ENCODE results near the gene PLCG2. TPM values are rescaled to one million over a fixed set of nuclear protein-coding genes. Genes with fewer than 3 reads are reported as not detected.

The PLCG2 gene
- polyA plus RNA-seq, 2 of the 4 experiments (the other 2 are of a cell fraction) = 2.8 to 6.0 TPM

DNA sequence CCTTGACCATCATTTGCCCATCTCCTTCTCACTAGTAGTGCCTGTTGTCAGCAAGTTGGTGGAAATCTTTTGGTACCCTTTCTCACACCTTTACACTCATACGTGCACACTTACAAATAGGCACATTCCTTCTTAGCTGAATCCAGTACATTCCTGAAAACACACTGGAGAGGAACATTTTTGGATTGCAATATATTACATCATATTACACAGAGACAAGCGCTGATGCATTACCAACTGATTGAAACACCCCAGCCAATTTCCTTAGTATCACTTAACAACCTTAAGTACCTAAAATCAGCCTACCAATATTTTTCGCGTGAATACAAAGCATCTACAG, 64.1 kb downstream of the PLCG2 start:
- WGBS (ENCODE audit: missing lambda C conversion rate) = 81% methylated on average over 4 of the region's 4 CpGs
- no peak overlapping the region for H3K4me2 ChIP-seq
- H3K27ac ChIP-seq = peak overlapping the region; percentile 16 to 55; a peak in 3 of 6 replicates
- H3K4me3 ChIP-seq = no peak overlapping the region
- CTCF ChIA-PET = no interaction called here
- TF ChIP-seq, protein P1, sequence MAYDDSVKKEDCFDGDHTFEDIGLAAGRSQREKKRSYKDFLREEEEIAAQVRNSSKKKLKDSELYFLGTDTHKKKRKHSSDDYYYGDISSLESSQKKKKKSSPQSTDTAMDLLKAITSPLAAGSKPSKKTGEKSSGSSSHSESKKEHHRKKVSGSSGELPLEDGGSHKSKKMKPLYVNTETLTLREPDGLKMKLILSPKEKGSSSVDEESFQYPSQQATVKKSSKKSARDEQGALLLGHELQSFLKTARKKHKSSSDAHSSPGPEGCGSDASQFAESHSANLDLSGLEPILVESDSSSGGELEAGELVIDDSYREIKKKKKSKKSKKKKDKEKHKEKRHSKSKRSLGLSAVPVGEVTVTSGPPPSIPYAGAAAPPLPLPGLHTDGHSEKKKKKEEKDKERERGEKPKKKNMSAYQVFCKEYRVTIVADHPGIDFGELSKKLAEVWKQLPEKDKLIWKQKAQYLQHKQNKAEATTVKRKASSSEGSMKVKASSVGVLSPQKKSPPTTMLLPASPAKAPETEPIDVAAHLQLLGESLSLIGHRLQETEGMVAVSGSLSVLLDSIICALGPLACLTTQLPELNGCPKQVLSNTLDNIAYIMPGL (CRISPR knock-in tag; IDR thresholded peaks at IDR 0.05; ENCODE audit: borderline replicate concordance) = no peak
- TF ChIP-seq BHLHE40 (IDR thresholded peaks at IDR 0.05; ENCODE audit: low read depth, low read length) (no peak), RFX5 (IDR thresholded peaks at IDR 0.05) (no peak), HOXB5 (CRISPR knock-in tag; IDR thresholded peaks at IDR 0.05) (no peak), GATA3 (IDR thresholded peaks at IDR 0.05; ENCODE audit: borderline replicate concordance) (no peak), TFCP2L1 (CRISPR knock-in tag; IDR thresholded peaks at IDR 0.05) (no peak), HEYL (CRISPR knock-in tag; IDR thresholded peaks at IDR 0.05) (no peak), RAD21 (conservative IDR thresholded peaks at IDR 0.05 in 1 of 2, IDR thresholded peaks at IDR 0.05 in 1 of 2) (no peak), ESRRA (IDR thresholded peaks at IDR 0.05; ENCODE audit: borderline replicate concordance, low read length) (no peak), ZFP36 (IDR thresholded peaks at IDR 0.05; ENCODE audit: borderline replicate concordance, partially characterized antibody) (no peak)
- TF ChIP-seq, protein P2, sequence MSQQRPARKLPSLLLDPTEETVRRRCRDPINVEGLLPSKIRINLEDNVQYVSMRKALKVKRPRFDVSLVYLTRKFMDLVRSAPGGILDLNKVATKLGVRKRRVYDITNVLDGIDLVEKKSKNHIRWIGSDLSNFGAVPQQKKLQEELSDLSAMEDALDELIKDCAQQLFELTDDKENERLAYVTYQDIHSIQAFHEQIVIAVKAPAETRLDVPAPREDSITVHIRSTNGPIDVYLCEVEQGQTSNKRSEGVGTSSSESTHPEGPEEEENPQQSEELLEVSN (IDR thresholded peaks at IDR 0.05; ENCODE audit: borderline replicate concordance, low read depth) = no peak
- H3K9me3 ChIP-seq = 0 out of 3 replicates have a peak, but pooled peaks cover 3% of the 10 kb centered on the region
- H3K4me1 ChIP-seq = peaks cover 6% of the 10 kb centered on the region; the same call in 2 of the 3 replicates
- no peak for ATAC-seq
- FAIRE-seq = no peak
- no peak for DNase-seq (ENCODE audit: low read depth in 1 of 2, low spot score in 1 of 2)
- POLR2A ChIA-PET = no interaction called here

DNA sequence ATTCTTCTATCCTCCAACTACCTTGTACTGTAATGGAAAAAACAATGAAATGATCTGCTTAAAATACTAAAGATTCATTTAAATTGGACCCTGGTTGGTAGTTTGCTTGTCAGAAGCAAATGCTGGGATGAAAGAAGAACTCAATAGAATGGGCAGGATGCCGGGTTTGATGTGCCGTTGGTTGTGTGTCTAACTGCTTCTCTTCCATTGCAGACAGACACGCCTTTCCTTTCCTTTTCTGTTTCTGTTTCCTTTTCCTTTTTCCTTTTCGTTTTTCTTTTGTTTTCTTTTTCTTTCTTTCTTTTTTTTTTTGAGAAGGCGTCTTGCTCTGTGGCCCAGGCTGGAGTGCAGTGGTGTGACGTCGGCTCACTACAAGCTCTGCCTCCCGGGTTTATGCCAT, 64.6 kb downstream of the PLCG2 start:
- Histone ChIP-seq H3K27ac (peak overlapping the region; percentile 16 to 45; a peak in 3 of 6 replicates), H3K9me3 (0 out of 3 replicates have a peak, but pooled peaks cover 3% of the 10 kb centered on the region), H3K4me3 (no peak overlapping the region), H3K4me1 (peaks cover 6% of the 10 kb centered on the region; the same call in 2 of the 3 replicates), H3K4me2 (no peak overlapping the region)
- FAIRE-seq = no peak
- TF ChIP-seq TFCP2L1 (CRISPR knock-in tag; IDR thresholded peaks at IDR 0.05) = no peak
- no peak for TF ChIP-seq RFX5 (IDR thresholded peaks at IDR 0.05)
- no peak for TF ChIP-seq KDM5A (IDR thresholded peaks at IDR 0.05)
- TF ChIP-seq EP300 (IDR thresholded peaks at IDR 0.05) = no peak
- TF ChIP-seq MAZ (IDR thresholded peaks at IDR 0.05; ENCODE audit: borderline replicate concordance, low read depth, low read length) = no peak
- TF ChIP-seq, protein P3, sequence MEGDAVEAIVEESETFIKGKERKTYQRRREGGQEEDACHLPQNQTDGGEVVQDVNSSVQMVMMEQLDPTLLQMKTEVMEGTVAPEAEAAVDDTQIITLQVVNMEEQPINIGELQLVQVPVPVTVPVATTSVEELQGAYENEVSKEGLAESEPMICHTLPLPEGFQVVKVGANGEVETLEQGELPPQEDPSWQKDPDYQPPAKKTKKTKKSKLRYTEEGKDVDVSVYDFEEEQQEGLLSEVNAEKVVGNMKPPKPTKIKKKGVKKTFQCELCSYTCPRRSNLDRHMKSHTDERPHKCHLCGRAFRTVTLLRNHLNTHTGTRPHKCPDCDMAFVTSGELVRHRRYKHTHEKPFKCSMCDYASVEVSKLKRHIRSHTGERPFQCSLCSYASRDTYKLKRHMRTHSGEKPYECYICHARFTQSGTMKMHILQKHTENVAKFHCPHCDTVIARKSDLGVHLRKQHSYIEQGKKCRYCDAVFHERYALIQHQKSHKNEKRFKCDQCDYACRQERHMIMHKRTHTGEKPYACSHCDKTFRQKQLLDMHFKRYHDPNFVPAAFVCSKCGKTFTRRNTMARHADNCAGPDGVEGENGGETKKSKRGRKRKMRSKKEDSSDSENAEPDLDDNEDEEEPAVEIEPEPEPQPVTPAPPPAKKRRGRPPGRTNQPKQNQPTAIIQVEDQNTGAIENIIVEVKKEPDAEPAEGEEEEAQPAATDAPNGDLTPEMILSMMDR (IDR thresholded peaks at IDR 0.05) = no peak
- 74% methylated on average over 8 of the region's 8 CpGs for WGBS (ENCODE audit: missing lambda C conversion rate)
- ChIA-PET CTCF (no interaction called here), POLR2A (no interaction called here)
- ATAC-seq = no peak
- no peak for DNase-seq (ENCODE audit: low read depth in 1 of 2, low spot score in 1 of 2)

DNA sequence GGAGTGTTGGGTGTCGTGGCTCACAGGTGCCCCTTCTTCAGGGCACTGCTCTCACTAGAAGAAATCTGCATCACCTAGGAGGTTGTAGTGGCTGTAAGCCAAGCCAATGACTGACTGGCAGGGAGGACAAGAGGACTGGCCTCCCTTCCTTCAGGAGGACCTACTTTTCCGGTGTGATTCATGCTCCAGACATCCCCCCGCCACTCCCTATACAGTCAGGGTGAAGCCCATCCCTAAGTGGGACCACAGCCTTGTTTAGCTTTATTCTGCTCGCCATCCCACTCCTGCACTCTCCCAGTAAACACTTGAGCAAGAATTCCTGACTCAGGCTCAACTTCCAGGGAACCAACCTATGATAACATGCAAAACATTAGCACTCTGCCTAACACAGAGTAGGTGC, 67.0 kb downstream of the PLCG2 start:
- Histone ChIP-seq H3K4me3 (no peak overlapping the region), H3K4me1 (peaks cover 11% of the 10 kb centered on the region; the same call in 2 of the 3 replicates), H3K9me3 (0 out of 3 replicates have a peak, but pooled peaks cover 3% of the 10 kb centered on the region), H3K4me2 (no peak overlapping the region), H3K27ac (no peak overlapping the region)
- ChIA-PET POLR2A (no interaction called here), CTCF (interaction anchor here (1.8 kb wide), 1 partner anchor 28 kb away, joined by 5 read pairs; no protein-coding TSS in a partner anchor)
- DNase-seq (ENCODE audit: low read depth in 1 of 2, low spot score in 1 of 2) (peak in 1 of 2 experiments; percentile 20), FAIRE-seq (no peak), ATAC-seq (peak in 1 of 2 experiments; percentile 51; a peak in 2 of 6 replicates)
- WGBS (ENCODE audit: missing lambda C conversion rate) = 26% methylated on average over 4 of the region's 4 CpGs
- no peak for TF ChIP-seq TP53 (CRISPR knock-in tag; IDR thresholded peaks at IDR 0.05)
- no peak for TF ChIP-seq MYC (IDR thresholded peaks at IDR 0.05; ENCODE audit: borderline replicate concordance, low read length)
- TF ChIP-seq TFCP2L1 (CRISPR knock-in tag; IDR thresholded peaks at IDR 0.05) = no peak
- no peak for TF ChIP-seq JUN (IDR thresholded peaks at IDR 0.05)
- TF ChIP-seq, protein P4, sequence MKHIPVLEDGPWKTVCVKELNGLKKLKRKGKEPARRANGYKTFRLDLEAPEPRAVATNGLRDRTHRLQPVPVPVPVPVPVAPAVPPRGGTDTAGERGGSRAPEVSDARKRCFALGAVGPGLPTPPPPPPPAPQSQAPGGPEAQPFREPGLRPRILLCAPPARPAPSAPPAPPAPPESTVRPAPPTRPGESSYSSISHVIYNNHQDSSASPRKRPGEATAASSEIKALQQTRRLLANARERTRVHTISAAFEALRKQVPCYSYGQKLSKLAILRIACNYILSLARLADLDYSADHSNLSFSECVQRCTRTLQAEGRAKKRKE (CRISPR knock-in tag; IDR thresholded peaks at IDR 0.05; ENCODE audit: low read depth) = no peak
- TF ChIP-seq POLR2A (IDR thresholded peaks at IDR 0.05; ENCODE audit: low read length) = no peak
- no peak for TF ChIP-seq POLR2AphosphoS2 (conservative IDR thresholded peaks at IDR 0.05; ENCODE audit: low read length)
- TF ChIP-seq, protein P2 (IDR thresholded peaks at IDR 0.05; ENCODE audit: borderline replicate concordance, low read depth) = no peak
- TF ChIP-seq EHMT2 (IDR thresholded peaks at IDR 0.05; ENCODE audit: low read depth) = no peak
- TF ChIP-seq SREBF2 (IDR thresholded peaks at IDR 0.05) = no peak
- no peak for TF ChIP-seq CHD2 (IDR thresholded peaks at IDR 0.05; ENCODE audit: low read length, partially characterized antibody)
- TF ChIP-seq, protein P5, sequence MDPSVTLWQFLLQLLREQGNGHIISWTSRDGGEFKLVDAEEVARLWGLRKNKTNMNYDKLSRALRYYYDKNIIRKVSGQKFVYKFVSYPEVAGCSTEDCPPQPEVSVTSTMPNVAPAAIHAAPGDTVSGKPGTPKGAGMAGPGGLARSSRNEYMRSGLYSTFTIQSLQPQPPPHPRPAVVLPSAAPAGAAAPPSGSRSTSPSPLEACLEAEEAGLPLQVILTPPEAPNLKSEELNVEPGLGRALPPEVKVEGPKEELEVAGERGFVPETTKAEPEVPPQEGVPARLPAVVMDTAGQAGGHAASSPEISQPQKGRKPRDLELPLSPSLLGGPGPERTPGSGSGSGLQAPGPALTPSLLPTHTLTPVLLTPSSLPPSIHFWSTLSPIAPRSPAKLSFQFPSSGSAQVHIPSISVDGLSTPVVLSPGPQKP (IDR thresholded peaks at IDR 0.05; ENCODE audit: low read depth, low read length) = no peak
- TF ChIP-seq EHF (CRISPR knock-in tag; IDR thresholded peaks at IDR 0.05) = no peak
- TF ChIP-seq GATA3 (IDR thresholded peaks at IDR 0.05; ENCODE audit: borderline replicate concordance) = no peak
- TF ChIP-seq HOXB5 (CRISPR knock-in tag; IDR thresholded peaks at IDR 0.05) = no peak
- no peak for TF ChIP-seq HOXB13 (CRISPR knock-in tag; IDR thresholded peaks at IDR 0.05; ENCODE audit: low read depth)
